ENCODE results near the gene PDE4DIP. TPM values are rescaled to one million over a fixed set of nuclear protein-coding genes. Genes with fewer than 3 reads are reported as not detected.
"Not testable (repeated sequence)": the region's sequence is repeated elsewhere in the genome, so short reads cannot be mapped to it uniquely, and the experiment has no call there.

PDE4DIP gene
- total RNA-seq, 1 experiment from 2014 or later = 28.4 TPM

DNA sequence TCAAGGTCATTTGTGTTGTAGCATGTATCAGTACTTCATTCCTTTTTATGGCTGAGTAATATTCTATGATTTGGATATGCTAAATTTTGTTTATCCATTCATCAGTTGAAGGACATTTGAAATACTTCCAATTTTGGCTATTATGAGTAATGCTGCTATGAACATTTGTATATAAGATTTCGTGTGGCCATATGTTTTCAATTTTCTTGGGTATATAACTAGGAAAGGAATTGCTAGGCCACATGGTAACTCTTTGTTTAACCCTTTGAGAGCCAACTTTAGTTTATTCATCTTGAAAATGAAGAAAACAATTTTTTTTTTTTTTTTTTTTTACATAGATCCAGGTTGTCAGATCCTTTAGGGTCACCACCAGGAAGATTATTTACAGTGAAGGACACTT lies 37.0 kb downstream of the PDE4DIP start:
- ATAC-seq = not testable (repeated sequence)

DNA sequence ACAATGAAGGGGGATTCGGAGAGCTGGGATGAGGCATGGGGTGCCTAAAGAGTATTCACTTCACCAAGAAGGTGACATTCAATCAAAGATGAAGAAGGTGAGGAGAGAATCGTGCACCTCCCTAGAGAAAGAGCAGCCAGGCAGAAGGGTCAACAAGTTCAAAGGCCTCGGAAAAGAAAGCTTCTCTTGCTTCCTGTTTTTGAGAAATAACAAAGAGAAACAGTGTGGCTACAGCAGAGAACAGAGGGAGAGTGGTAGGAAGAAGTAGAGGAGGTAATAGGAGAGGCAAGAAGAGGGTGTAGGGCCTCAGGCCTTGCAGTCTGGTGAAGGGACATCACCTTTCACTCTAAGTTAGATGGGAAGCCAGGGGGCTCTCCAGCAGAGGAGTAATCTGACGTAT lies 41.0 kb downstream of the PDE4DIP start:
- H3K4me1 Mint-ChIP-seq; DNase-seq (ENCODE audit: low spot score); H3K36me3 Mint-ChIP-seq; CTCF ChIA-PET; H3K4me3 Mint-ChIP-seq; H3K9me3 Mint-ChIP-seq; H3K27me3 Mint-ChIP-seq (ENCODE audit: low read depth); POLR2A ChIA-PET; H3K27ac Mint-ChIP-seq: not testable (repeated sequence)
- ATAC-seq = peak; percentile 14; the same call in 1 of the 2 replicates

More for the DNA sequence above, 37.0 kb downstream of the PDE4DIP start:
- H3K9me3 Mint-ChIP-seq; POLR2A ChIA-PET; H3K4me1 Mint-ChIP-seq; H3K4me3 Mint-ChIP-seq; H3K27ac Mint-ChIP-seq; CTCF ChIA-PET; H3K27me3 Mint-ChIP-seq (ENCODE audit: low read depth); H3K36me3 Mint-ChIP-seq; DNase-seq (ENCODE audit: low spot score): not testable (repeated sequence)

DNA sequence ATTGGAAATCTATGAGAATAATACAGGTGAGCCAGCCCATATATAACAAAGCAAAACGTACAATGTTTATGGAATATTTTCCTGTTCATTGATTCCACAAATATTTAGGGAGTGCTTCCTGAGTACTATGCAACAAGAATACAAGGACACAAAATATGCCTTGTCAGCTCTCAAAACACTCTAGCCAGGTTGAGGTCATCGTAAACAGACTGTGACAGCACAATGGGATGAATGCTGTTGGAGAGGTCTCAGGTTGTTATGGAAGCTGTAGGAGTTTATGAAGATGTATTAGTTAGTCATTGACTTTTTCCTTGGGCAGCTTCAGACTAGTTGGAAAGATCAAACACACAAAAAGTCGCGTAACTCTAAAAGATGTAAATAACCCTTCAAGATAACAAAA lies 42.1 kb downstream of the PDE4DIP start:
- DNase-seq (ENCODE audit: low spot score); H3K27me3 Mint-ChIP-seq (ENCODE audit: low read depth); H3K4me1 Mint-ChIP-seq; ATAC-seq; CTCF ChIA-PET; POLR2A ChIA-PET; H3K27ac Mint-ChIP-seq; H3K36me3 Mint-ChIP-seq; H3K9me3 Mint-ChIP-seq; H3K4me3 Mint-ChIP-seq: not testable (repeated sequence)

DNA sequence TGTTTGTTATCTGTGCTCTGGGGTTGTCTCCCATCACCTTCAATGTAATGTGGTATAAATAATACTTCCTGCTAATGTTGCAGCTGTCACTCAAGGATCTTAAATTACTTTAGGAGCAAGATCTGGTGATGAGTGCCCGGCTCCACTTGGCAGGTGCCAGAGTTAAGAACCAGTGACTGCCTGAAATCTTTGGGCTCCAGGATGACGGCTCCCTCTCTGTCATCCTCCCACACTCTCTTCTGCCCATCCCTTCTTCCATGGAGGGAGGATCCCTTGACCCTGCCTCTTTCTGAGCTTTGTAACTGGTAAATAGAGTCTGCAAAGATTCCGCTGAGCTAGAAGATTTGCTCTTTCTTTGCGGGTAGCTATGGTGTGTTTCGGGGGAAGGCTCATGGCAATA lies 44.4 kb downstream of the PDE4DIP start:
- H3K27me3 Mint-ChIP-seq (ENCODE audit: low read depth); DNase-seq (ENCODE audit: low spot score); H3K36me3 Mint-ChIP-seq; H3K27ac Mint-ChIP-seq; H3K4me1 Mint-ChIP-seq; CTCF ChIA-PET; ATAC-seq; H3K4me3 Mint-ChIP-seq; POLR2A ChIA-PET; H3K9me3 Mint-ChIP-seq: not testable (repeated sequence)

DNA sequence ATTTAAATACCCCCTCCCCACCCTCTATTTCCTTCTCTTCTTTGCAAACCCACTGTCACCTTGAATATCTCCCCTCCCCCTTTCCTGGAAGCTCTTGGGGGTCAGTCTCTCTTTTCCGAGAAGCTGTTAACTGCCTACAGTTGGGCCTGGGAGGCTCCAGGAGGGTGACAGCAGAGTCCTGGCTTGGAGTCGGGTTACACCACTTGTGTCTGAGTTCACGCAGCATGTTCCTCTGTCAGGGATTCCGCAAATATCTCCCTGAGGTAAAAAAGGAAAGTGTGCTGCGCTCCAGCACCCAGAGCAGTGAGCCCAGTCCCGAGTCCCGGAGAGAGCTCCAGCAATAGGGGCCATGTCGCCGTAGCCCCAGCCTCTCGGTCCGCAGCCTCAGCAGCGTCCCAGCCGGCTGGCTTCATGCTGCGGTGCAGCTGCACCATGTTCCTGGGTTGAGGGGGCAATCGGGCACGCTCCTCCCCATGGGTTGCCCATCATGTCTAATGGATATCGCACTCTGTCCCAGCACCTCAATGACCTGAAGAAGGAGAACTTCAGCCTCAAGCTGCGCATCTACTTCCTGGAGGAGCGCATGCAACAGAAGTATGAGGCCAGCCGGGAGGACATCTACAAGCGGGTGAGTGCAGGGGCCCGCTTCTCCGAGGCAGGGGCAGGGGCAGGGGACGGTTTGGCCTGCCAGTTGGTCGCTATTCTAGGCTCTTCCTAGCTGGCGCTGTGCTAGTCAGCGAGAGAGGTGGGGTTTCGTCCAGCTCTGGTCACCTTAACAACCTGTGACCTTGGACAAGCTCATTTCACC lies 45.2 kb downstream of the PDE4DIP start:
- H3K36me3 Mint-ChIP-seq; H3K4me1 Mint-ChIP-seq; H3K27me3 Mint-ChIP-seq (ENCODE audit: low read depth); POLR2A ChIA-PET; H3K27ac Mint-ChIP-seq; CTCF ChIA-PET; H3K9me3 Mint-ChIP-seq; H3K4me3 Mint-ChIP-seq: not testable (repeated sequence)
- ATAC-seq (peak; percentile 68), DNase-seq (ENCODE audit: low spot score) (peak; percentile 9)

DNA sequence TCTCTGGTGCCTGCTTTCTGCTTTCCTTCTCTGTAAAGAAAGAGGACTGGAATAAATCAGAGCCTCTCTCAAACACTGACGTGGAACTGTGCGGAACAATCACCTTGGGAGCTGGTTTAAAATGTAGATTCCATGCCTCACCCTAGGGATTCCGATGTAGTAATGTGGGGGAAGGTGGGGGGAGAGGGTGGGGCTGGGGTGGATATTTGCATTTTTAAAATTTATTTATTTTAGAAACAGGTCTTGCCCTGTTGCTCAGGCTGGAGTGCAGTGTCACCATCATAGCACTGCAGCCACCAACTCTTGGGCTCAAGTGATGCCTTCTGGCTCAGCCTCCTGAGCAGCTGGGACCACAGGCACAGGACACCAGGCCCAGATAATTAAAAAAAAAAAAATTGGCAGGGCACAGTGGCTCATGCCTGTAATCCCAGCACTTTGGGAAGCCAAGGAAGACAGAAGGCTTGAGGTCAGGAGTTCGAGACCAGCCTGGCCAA lies 45.9 kb downstream of the PDE4DIP start:
- POLR2A ChIA-PET; CTCF ChIA-PET; H3K4me3 Mint-ChIP-seq; H3K36me3 Mint-ChIP-seq; H3K4me1 Mint-ChIP-seq; ATAC-seq; H3K9me3 Mint-ChIP-seq; DNase-seq (ENCODE audit: low spot score); H3K27me3 Mint-ChIP-seq (ENCODE audit: low read depth); H3K27ac Mint-ChIP-seq: not testable (repeated sequence)

DNA sequence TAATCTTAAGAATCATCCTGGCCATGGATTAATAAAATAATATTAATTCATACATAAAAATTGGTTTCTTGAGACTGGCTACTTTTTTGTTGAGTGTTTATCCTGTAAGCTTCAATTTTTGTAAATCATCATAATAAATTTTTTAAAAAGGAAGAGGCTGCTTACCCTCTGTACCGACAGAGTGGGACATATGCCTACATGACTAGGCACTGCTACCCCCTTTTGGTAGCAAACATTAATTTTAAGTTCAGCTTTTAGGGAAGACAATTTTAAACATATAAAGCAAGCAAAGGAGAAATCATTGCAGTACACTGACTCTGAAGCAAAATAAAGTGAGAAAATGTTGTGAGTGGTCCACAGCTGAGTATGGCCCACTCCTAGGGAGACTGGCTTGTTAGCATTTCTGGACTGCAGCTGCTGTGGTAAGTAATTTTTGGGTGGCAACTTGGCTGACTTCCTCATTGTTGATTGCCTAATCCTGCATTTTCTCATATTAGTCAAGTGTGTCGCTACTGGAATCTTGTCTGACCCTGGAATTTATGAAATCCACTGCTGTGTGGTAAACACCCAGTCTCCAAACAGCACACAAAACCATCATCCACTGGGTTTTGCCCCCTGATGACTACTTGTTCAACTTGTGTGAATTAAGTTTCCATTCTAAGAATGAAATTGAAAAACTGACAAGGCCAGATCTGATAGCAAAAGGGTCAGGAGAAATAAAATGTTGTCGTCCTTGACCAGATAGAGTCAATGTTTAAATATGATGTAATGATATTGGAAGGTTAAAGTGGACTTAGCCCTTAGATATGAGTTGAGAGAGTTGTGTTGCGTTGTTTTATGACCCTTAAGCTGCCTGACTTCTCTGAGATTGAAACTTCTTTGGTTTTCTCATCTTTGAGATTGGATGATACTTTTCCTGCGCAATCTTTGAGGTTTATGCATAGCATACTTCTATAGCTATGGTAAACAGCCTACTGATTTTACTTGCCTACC lies 50.4 kb downstream of the PDE4DIP start:
- H3K9me3 Mint-ChIP-seq; H3K4me1 Mint-ChIP-seq; H3K4me3 Mint-ChIP-seq; DNase-seq (ENCODE audit: low spot score); POLR2A ChIA-PET; H3K27ac Mint-ChIP-seq; H3K27me3 Mint-ChIP-seq (ENCODE audit: low read depth); CTCF ChIA-PET; H3K36me3 Mint-ChIP-seq; ATAC-seq: not testable (repeated sequence)

DNA sequence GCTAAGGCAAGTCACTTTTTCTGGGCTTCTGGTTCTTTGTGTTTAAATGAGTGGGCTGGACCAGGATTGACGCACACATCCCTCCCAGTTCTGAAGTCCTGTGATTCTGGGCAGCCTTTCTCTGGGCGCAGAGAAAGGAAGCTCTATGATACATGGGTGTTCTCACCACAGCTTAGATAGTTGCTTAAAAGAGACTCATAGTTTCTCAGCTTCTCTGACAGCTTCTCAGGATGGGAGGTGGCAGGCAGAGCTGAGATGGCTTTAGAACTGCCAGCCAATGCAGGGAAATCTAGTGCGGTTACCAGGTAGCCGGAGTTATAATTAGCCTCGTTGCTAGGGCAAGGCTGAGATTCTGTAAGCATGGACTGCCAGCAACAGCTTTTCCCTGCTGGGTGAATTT lies 55.8 kb downstream of the PDE4DIP start:
- H3K4me1 Mint-ChIP-seq; H3K4me3 Mint-ChIP-seq; H3K36me3 Mint-ChIP-seq; ATAC-seq; DNase-seq (ENCODE audit: low spot score); CTCF ChIA-PET; POLR2A ChIA-PET; H3K9me3 Mint-ChIP-seq; H3K27ac Mint-ChIP-seq; H3K27me3 Mint-ChIP-seq (ENCODE audit: low read depth): not testable (repeated sequence)

DNA sequence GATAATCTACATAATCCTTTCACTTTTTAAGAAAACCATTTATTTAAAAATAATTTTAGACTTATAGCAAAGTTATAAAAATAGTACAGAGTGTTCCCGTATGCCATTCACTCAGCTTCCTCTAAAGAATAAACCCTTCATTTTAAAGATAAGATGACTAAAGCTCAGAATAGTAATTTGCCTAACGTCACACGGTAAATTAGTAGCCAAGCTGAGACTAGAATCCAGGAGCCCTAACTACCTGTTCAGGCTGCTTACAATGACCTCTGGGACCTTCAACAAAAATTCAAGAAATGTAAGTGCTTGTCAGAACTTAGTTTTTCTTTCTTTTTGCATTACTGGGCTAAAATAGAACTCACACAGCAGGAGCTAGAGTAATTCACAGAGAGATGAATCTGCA lies 56.5 kb downstream of the PDE4DIP start:
- not testable (repeated sequence) for ATAC-seq

DNA sequence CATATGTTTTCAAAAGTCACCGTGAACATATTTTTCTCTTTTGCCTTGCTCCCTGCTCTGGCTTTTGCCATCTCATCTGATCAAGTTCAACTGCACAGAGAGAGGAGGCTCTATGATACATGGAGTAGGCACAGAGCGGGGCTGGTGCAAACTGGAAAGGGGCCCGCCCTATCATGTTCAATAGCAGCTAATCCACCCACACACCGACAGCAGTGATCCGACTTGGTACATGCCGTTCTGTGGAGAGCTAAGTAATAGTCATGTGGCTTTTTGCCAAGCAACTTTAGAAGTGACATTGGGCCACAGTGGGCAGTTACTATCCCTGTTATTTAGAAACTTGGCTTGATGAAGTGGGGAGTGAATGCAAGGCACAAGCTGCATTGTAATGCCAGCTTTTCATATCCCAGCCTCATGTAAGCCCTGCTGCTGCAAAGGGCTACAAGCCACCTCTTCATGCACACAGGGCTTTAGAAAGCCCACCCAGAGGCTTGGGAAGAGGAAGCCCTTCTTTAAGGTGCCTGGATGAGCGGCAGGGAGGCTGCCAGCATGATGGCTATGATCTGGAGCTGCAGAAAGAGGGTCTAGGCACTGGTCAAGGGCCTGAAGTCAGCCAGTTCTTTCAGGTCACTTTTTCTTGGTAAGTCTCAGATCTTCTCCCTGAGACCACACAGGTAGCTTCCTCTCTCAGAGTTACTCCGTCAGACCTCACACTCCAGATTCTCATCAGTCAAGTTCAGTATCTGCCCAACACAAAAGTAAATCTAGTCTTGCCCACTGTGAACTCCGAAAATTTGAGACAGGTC lies 57.1 kb downstream of the PDE4DIP start:
- H3K27me3 Mint-ChIP-seq (ENCODE audit: low read depth); H3K36me3 Mint-ChIP-seq; H3K4me3 Mint-ChIP-seq; H3K4me1 Mint-ChIP-seq; DNase-seq (ENCODE audit: low spot score); POLR2A ChIA-PET; CTCF ChIA-PET; H3K9me3 Mint-ChIP-seq: not testable (repeated sequence)
- peak overlapping the region; percentile 83 for H3K27ac Mint-ChIP-seq
- peak; percentile 63 for ATAC-seq

More for the DNA sequence above, 56.5 kb downstream of the PDE4DIP start:
- H3K4me1 Mint-ChIP-seq; H3K27me3 Mint-ChIP-seq (ENCODE audit: low read depth); H3K4me3 Mint-ChIP-seq; DNase-seq (ENCODE audit: low spot score); CTCF ChIA-PET; POLR2A ChIA-PET; H3K27ac Mint-ChIP-seq; H3K36me3 Mint-ChIP-seq; H3K9me3 Mint-ChIP-seq: not testable (repeated sequence)

DNA sequence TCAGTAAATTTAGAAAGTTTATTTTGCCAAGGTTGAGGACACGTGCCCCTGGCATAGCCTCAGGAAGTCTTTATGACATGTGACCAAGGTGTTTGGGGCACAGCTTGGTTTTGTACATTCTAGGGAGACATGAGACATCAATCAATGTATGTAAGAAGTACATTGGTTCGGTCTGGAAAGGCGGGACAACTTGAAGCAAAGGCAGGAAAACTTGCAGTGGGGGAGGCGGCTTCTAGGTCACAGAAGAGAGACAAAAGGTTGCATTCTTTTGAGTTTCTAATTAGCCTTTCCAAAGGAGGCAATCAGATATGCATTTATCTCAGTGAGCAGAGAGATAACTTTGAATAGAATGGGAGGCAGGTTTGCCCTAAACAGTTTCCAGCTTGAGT lies 57.7 kb downstream of the PDE4DIP start:
- H3K27me3 Mint-ChIP-seq (ENCODE audit: low read depth); H3K4me1 Mint-ChIP-seq; POLR2A ChIA-PET; H3K4me3 Mint-ChIP-seq; H3K9me3 Mint-ChIP-seq; H3K36me3 Mint-ChIP-seq; CTCF ChIA-PET; DNase-seq (ENCODE audit: low spot score): not testable (repeated sequence)
- peak; percentile 77 for ATAC-seq
- H3K27ac Mint-ChIP-seq = peak overlapping the region; percentile 83

All from WTC11 (cell line).